ENCODE results near the gene TPT1.

DNA sequence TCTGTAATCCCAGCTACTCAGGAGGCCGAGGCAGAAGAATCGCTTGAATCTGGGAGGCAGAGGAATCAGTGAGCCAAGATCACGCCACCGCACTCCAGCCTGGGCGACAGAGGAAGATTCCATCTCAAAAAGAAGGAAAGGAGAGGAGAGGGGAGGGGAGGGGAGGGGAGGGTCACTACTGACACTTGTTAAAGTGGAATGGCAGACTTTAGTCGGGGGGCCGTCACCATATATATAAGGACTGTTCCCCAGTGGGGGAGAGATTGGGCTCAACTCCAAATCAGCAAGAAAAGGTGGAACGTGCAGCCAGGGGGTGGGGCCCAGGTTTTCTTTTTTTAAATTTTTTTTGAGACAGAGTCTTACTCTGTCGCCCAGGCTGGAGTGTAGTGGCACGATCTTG is 26.2 kb downstream of the TPT1 start:
- TF ChIP-seq, protein P1, sequence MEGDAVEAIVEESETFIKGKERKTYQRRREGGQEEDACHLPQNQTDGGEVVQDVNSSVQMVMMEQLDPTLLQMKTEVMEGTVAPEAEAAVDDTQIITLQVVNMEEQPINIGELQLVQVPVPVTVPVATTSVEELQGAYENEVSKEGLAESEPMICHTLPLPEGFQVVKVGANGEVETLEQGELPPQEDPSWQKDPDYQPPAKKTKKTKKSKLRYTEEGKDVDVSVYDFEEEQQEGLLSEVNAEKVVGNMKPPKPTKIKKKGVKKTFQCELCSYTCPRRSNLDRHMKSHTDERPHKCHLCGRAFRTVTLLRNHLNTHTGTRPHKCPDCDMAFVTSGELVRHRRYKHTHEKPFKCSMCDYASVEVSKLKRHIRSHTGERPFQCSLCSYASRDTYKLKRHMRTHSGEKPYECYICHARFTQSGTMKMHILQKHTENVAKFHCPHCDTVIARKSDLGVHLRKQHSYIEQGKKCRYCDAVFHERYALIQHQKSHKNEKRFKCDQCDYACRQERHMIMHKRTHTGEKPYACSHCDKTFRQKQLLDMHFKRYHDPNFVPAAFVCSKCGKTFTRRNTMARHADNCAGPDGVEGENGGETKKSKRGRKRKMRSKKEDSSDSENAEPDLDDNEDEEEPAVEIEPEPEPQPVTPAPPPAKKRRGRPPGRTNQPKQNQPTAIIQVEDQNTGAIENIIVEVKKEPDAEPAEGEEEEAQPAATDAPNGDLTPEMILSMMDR (IDR thresholded peaks at IDR 0.05): no peak
- TF ChIP-seq POLR2A (IDR thresholded peaks at IDR 0.05): no peak

Measured in testis (tissue), 2 donors.